ENCODE results near the gene ASIC4. TPM values are rescaled to one million over a fixed set of nuclear protein-coding genes. Genes with fewer than 3 reads are reported as not detected.
A peak's percentile ranks its signal among the peaks of the same experiment; 100 is the strongest.

Gene ASIC4
- total and polyA plus RNA-seq, 9 of the 15 experiments (the other 6 are each of a cell fraction or from before 2014, with no cell fraction given), result 0.07 to 19.2 (median 4.8) TPM

GRCh38 chr2:219472629-219473187, 41.6 kb upstream of the ASIC4 start:
- H3K4me1 ChIP-seq (replicated peaks in 1 of 2; ENCODE audit: control insufficient read depth in 2 of 2, insufficient read depth in 2 of 2, low read length in 2 of 2), result peaks cover 19 to 69% of the 10 kb centered on the region in 2 experiments; a peak in 4 of 5 replicates
- ATAC-seq (no peak), FAIRE-seq (no peak), DNase-seq (ENCODE audit: extremely low read depth in 1 of 4, low spot score in 3 of 4) (no peak)
- no peak overlapping the region for H3K27ac ChIP-seq (ENCODE audit: extremely low read depth, low read depth, low read length)
- intact Hi-C loops (cut with micrococcal nuclease) (no loop called here), in situ Hi-C loops (cut with MboI) (loop anchor here (10.0 kb wide), 1 partner anchor 52 kb away; no protein-coding TSS in a partner anchor)
- no peaks in the 10 kb centered on the region for H3K36me3 ChIP-seq (ENCODE audit: control insufficient read depth, insufficient read depth, low read length)
- no TSS peak for BruUV-seq (replicated peaks)
- no peak overlapping the region for H3K4me3 ChIP-seq
- no peak for TF ChIP-seq ZNF140 (CRISPR knock-in tag; IDR thresholded peaks at IDR 0.05)
- H3K9me3 ChIP-seq (replicated peaks; ENCODE audit: control insufficient read depth, insufficient read depth, low read depth, low read length), result no peaks in the 10 kb centered on the region
- peak overlapping the region in 1 of 2 experiments; percentile 9; a peak in 1 of 4 replicates for H3K9ac ChIP-seq (ENCODE audit: insufficient read depth in 1 of 2, low read depth in 2 of 2, low read length in 2 of 2)
- ChIA-PET CTCF (ENCODE audit: low intra/inter-chr PET ratio) (no interaction called here), POLR2A (interaction anchor here (0.5 to 0.8 kb wide), 3 partner anchors 16 to 65 kb away, joined by 3 read pairs; no protein-coding TSS in a partner anchor)
- no peak overlapping the region for H3K4me2 ChIP-seq (ENCODE audit: insufficient read depth, low read length)
- WGBS (ENCODE audit: insufficient coverage, low coverage, missing lambda C conversion rate), result 90% methylated on average over 2 of the region's 12 CpGs
- no peaks in the 10 kb centered on the region for H4K20me1 ChIP-seq (replicated peaks; ENCODE audit: control insufficient read depth, insufficient read depth, low read length)
- no peaks in the 10 kb centered on the region for H3K27me3 ChIP-seq (ENCODE audit: control insufficient read depth in 2 of 2, insufficient read depth in 2 of 2, low read length in 2 of 2)
- no peaks in the 10 kb centered on the region for H3K9me1 ChIP-seq (ENCODE audit: control insufficient read depth, insufficient read depth, low read length)
- H2AFZ ChIP-seq (ENCODE audit: low read depth, low read length), result no peak overlapping the region
- H3K79me2 ChIP-seq (ENCODE audit: control insufficient read depth, insufficient read depth, low read length), result no peaks in the 10 kb centered on the region

GRCh38 chr2:219473511-219473910, 40.8 kb upstream of the ASIC4 start:
- DNase-seq (ENCODE audit: extremely low read depth in 1 of 4, low spot score in 3 of 4), result no peak
- Histone ChIP-seq H3K9me3 (replicated peaks; ENCODE audit: control insufficient read depth, insufficient read depth, low read depth, low read length) (no peaks in the 10 kb centered on the region), H2AFZ (ENCODE audit: low read depth, low read length) (no peak overlapping the region), H3K4me1 (replicated peaks in 1 of 2; ENCODE audit: control insufficient read depth in 2 of 2, insufficient read depth in 2 of 2, low read length in 2 of 2) (peaks cover 19 to 67% of the 10 kb centered on the region in 2 experiments; a peak in 4 of 5 replicates), H3K4me2 (ENCODE audit: insufficient read depth, low read length) (no peak overlapping the region), H3K79me2 (ENCODE audit: control insufficient read depth, insufficient read depth, low read length) (no peaks in the 10 kb centered on the region), H3K9me1 (ENCODE audit: control insufficient read depth, insufficient read depth, low read length) (no peaks in the 10 kb centered on the region), H3K9ac (ENCODE audit: insufficient read depth in 1 of 2, low read depth in 2 of 2, low read length in 2 of 2) (peak overlapping the region in 1 of 2 experiments; percentile 43; a peak in 2 of 4 replicates), H4K20me1 (replicated peaks; ENCODE audit: control insufficient read depth, insufficient read depth, low read length) (no peaks in the 10 kb centered on the region), H3K36me3 (ENCODE audit: control insufficient read depth, insufficient read depth, low read length) (no peaks in the 10 kb centered on the region), H3K27me3 (ENCODE audit: control insufficient read depth in 2 of 2, insufficient read depth in 2 of 2, low read length in 2 of 2) (no peaks in the 10 kb centered on the region), H3K27ac (ENCODE audit: extremely low read depth, low read depth, low read length) (no peak overlapping the region), H3K4me3 (no peak overlapping the region)
- no TSS peak for BruUV-seq (replicated peaks)
- intact Hi-C loops (cut with micrococcal nuclease) (no loop called here), in situ Hi-C loops (cut with MboI) (loop anchor here (10.0 kb wide), 1 partner anchor 51 kb away; no protein-coding TSS in a partner anchor)
- ChIA-PET POLR2A (interaction anchor here (0.6 to 0.8 kb wide), 3 partner anchors 47 to 66 kb away, joined by 3 to 4 read pairs (median 3); no protein-coding TSS in a partner anchor), CTCF (ENCODE audit: low intra/inter-chr PET ratio) (no interaction called here)
- 88% methylated on average over 14 of the region's 18 CpGs for WGBS (ENCODE audit: insufficient coverage, low coverage, missing lambda C conversion rate)
- ATAC-seq, result no peak
- FAIRE-seq, result no peak
- no peak for TF ChIP-seq NCOA6 (IDR thresholded peaks at IDR 0.05)
- TF ChIP-seq ATF1 (CRISPR knock-in tag; IDR thresholded peaks at IDR 0.05), result no peak
- TF ChIP-seq ATF1 (tag; IDR thresholded peaks at IDR 0.05), result no peak
- TF ChIP-seq, protein P1, sequence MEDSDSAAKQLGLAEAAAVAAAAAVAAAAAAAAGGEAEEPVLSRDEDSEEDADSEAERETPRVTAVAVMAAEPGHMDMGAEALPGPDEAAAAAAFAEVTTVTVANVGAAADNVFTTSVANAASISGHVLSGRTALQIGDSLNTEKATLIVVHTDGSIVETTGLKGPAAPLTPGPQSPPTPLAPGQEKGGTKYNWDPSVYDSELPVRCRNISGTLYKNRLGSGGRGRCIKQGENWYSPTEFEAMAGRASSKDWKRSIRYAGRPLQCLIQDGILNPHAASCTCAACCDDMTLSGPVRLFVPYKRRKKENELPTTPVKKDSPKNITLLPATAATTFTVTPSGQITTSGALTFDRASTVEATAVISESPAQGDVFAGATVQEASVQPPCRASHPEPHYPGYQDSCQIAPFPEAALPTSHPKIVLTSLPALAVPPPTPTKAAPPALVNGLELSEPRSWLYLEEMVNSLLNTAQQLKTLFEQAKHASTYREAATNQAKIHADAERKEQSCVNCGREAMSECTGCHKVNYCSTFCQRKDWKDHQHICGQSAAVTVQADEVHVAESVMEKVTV (CRISPR knock-in tag; IDR thresholded peaks at IDR 0.05), result no peak
- no peak for TF ChIP-seq CBX5 (IDR thresholded peaks at IDR 0.05; ENCODE audit: borderline replicate concordance, low read depth)
- no peak for TF ChIP-seq TFE3 (CRISPR knock-in tag; IDR thresholded peaks at IDR 0.05)
- TF ChIP-seq ZC3H4 (CRISPR knock-in tag; IDR thresholded peaks at IDR 0.05; ENCODE audit: borderline replicate concordance), result no peak
- TF ChIP-seq TGIF2 (CRISPR knock-in tag; IDR thresholded peaks at IDR 0.05), result no peak
- no peak for TF ChIP-seq ZNF830 (CRISPR knock-in tag; IDR thresholded peaks at IDR 0.05)
- TF ChIP-seq ZEB2 (IDR thresholded peaks at IDR 0.05), result no peak
- TF ChIP-seq NUFIP1 (IDR thresholded peaks at IDR 0.05; ENCODE audit: partially characterized antibody), result no peak
- TF ChIP-seq HDGF (IDR thresholded peaks at IDR 0.05), result no peak
- no peak for TF ChIP-seq GABPB1 (CRISPR knock-in tag; IDR thresholded peaks at IDR 0.05)
- TF ChIP-seq PCBP1 (IDR thresholded peaks at IDR 0.05; ENCODE audit: low read depth, low read length, poor library complexity, severe bottlenecking), result no peak

Measured in K562 (cell line).